GM19023 (cell line): ENCODE measurements around the gene OTOP3.
"Not testable (repeated sequence)": the region's sequence is repeated elsewhere in the genome, so short reads cannot be mapped to it uniquely, and the experiment has no call there.

ENCODE experiments used
- ATAC-seq: cut with Tn5 transposase; IDR thresholded peaks from one replicate; pipeline ENCODE4 v1.9.1; 2021; ENCODE audit warnings: mild to moderate bottlenecking, moderate library complexity; ENCODE audit not compliant: unreplicated experiment

The OTOP3 gene, protein sequence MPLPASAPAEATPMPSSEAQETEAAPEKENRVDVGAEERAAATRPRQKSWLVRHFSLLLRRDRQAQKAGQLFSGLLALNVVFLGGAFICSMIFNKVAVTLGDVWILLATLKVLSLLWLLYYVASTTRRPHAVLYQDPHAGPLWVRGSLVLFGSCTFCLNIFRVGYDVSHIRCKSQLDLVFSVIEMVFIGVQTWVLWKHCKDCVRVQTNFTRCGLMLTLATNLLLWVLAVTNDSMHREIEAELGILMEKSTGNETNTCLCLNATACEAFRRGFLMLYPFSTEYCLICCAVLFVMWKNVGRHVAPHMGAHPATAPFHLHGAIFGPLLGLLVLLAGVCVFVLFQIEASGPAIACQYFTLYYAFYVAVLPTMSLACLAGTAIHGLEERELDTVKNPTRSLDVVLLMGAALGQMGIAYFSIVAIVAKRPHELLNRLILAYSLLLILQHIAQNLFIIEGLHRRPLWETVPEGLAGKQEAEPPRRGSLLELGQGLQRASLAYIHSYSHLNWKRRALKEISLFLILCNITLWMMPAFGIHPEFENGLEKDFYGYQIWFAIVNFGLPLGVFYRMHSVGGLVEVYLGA

DNA sequence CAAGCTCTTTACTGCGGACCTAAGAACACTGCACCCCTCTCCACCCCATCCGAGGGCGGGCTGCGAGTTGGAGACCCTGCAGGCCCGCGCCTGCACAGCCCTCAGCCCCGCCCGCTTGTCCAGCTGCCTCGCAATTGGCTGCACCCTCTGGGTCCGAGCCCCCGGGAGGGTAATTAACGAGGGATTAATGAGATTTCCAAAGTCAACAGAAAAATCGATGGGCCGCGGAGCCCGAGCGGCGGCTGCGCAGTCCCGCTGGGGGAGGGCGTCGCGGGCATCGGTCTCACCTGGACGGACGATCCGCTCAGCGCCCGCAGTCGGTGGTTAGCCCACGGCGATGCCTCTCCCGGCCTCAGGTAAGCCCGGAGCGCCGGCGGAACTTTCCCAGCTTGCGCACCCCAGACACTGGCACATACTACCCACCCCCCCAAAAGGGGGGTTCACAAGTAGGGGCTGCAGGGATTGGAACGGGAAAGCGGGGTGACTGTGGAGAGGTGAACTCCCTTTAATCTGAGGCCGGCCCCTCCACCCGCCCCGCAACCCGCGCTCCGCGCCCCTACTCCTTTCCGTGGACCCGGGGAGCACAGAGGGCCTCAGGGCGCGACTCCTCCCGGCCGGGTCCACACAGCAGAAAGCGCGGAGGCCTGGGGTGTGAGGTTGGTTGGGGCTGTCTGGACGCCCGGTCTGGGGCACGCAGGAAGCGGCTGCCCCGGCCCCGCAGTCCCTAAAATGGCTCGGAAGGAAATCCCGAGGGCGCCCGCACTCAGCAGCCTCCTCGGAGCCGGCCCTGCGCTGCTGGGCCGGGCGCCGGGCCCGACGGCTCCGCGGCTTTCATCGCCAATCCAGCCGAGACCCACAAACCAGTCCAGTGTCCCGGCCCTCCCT, at the start of gene OTOP3:
TSS of gene OTOP3 (plus strand) at position 314 of the 885 bp plus-strand sequence. CDS start at position 338, 24 bp downstream.
- no peak for ATAC-seq

DNA sequence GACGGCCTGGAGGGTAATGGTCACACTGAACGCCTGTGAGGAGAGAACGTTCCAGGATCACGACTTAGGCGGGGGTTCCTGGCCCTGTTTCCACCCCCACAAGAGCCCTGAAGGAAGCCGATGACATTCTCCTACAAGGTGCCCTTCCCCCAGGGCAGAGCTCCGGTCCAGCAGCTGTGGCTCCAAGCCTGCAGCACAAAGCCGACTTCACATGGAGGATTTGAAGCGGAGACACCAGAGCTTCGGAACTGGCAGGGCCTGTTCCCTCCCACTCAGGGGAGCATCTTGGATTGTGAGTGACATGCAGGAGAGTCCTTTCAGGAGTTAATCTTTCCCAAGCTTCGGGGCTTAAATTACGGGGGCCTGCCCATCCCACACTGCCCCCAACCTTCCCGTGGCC, 47.2 kb upstream of the OTOP3 start:
- ATAC-seq = no peak

DNA sequence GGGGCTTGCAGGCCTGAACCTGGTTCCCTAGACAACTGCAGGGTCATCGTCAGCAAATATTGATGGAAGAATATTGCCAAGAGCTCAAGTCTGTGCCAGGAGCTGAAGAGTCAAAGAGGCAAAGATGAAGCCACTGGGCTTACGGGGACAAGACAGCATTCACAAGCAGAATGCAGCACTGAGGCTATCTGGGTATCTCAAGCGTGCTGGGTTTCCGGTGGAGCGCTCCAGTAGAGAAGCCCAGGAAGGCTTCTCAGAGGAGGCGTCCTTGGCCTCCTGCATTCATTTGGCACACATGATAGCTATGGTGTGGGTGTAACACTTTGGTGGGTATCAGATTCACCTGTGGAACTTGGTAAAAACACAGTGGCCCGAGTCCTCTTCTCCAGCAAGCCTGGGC, 45.1 kb upstream of the OTOP3 start:
- no peak for ATAC-seq

DNA sequence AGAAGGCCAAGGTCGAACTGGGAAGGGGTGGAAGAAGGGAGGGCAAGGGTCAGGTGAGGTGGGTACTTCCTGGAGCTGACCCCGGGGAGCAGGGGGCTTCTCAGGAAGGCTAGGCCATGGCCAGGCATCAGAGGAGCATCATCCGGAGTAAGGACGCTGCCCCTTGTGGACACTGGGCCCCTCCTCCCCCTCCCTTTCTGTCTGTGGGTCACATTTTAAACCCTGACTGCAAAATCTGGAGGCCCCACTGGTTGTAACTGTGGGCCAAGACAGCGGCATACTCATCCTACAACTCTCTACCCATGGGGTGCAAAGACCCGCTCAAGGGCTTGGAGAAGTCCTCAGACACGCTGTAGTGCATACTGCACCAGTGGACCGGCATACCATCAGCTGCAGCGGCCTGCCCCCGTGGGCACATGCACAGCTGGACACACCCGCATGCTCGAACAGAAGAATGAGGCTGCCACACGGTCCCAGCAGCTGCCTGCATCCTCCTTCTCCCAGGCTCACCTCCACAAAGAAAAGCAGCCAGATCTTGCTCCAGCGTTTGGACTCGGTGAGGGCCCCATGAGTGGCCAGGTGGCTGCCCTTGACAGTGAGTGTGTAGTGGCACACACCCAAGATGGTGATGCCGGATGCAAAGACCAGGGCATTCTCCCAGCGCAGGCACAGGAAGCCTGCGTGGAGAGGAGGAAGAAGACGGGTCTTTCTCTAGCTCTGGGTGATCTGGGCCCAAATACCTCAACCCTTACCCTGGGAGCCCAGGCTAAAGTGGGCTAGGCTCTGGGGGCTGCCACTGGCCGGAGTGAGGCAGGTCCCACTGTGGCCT, 43.5 kb upstream of the OTOP3 start:
- no peak for ATAC-seq

DNA sequence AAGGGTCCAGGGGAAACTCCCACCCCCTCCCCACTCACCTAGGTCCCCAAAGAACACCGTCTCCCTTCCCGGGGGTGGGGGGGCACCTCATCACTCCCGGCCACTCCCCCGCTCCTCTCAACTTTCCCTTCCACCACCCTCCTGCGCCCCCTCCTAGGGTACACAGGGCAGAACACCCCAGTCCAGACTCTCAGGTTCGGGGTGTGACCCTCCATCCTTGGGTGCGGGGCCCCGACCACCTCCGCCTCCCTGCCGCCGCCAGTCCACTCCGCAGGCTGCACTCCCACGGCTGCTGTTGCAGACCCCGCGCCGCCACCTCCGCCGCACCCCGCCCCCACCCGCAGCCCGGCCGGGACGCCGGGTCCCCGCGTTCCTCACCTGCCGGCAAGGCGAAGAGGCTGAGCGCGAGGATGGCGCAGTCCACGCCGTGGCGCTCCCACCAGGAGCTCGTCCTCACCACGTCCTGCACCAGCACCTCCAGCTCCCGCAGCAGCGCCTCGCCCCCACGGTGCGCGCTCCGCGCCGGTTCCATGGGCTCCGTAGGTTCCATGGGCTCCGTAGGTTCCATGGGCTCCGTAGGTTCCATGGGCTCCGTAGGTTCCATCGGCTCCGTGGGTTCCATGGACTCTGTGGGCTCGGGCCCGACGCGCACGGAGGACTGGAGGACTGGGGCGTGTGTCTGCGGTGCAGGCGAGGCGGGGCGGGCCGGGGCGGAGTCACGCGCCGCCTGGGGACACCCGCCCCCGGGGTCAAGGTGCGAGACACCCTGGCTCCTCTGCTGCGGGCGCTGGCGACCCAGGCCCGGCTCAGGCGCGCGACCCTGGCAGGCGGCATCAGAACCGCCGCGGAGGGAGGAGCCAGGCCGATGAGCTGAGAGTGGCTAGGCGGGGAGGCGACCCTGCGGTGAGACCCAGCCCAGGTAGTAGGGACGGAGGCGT, 42.5 kb upstream of the OTOP3 start, which contains the start of gene FADS6:
TSS of gene FADS6 (minus strand) at position 660 of the 938 bp plus-strand sequence. CDS start at position 622, 38 bp downstream.
- no peak for ATAC-seq

DNA sequence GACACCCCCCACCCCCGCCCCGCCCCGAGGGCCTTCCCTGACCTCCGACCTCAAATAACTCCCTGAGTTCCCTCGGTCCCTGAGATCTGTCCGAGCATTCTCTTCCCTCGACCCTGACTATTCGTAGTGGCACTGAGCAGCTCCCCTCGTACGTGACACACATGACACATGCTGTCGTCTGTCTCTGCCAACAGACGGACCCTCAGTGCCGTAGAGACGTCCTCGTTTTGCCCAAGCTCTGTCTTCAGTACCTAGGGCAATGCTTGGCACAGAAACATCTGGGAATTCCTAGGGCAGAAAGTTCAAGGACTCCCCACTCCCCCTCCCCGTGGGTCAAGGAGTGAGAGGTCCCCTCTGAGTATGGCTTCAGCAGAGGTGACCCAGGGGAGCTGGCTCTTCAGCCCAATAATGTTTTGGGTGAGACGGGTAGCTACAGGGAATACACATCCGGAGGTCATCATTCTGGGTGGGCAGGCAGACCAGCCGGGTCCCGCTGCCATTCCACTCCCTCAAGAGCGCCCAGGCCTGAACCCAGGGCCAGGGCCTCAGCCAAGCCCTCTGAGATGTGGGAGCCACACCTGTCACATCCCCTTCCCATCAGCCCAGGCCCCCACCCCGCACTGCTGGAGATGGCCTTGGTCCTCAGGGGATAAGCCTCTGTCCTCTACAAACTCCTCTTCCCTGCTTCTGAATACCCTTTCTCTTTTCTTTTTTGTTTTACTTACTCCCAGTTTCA, 41.6 kb upstream of the OTOP3 start:
- no peak for ATAC-seq

DNA sequence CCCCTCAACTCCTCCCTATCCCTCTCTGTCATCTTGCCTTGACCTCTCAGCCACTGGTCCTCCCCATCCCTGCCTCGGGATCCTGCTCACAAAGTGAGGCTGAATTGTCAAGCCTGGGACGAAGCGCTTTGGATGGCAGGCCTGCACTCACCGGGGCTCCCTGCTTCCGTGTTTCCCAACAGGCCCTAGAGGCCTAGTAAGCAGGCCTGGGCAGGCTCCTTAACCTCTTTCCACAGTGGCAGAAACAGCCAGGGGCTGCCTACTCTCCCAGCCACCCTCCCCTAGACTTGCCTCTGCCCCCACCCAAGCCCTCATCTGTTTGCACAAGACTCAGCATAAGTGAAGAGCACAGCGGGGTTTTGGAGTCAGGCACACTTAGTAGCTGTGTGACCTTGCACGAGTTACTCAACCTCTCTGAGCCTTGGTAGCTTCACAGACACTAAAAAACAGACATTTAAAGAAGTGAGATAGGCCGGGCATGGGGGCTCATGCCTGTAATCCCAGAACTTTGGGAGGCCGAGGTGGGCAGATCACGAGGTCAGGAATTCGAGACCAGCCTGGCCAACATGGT, 37.2 kb upstream of the OTOP3 start:
- ATAC-seq = no peak

DNA sequence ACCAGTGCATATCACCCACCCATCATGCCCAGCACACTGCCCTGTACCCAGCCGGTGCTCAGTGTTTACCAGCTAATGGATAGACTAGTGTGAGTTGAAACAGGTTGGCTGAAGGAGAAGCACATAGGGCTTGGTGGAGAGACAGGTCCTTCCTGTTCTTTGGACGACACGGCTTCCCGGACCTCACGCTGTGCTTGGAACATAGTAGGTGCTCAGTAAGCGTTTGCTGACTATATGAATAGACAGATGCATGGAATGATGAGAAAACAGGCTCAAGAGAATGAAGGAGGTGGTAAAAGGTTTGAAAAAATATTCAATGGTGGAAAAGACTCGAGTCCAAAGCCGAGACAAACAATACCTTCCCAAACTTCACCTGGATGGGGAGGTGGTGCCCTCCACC, 35.5 kb upstream of the OTOP3 start:
- no peak for ATAC-seq

DNA sequence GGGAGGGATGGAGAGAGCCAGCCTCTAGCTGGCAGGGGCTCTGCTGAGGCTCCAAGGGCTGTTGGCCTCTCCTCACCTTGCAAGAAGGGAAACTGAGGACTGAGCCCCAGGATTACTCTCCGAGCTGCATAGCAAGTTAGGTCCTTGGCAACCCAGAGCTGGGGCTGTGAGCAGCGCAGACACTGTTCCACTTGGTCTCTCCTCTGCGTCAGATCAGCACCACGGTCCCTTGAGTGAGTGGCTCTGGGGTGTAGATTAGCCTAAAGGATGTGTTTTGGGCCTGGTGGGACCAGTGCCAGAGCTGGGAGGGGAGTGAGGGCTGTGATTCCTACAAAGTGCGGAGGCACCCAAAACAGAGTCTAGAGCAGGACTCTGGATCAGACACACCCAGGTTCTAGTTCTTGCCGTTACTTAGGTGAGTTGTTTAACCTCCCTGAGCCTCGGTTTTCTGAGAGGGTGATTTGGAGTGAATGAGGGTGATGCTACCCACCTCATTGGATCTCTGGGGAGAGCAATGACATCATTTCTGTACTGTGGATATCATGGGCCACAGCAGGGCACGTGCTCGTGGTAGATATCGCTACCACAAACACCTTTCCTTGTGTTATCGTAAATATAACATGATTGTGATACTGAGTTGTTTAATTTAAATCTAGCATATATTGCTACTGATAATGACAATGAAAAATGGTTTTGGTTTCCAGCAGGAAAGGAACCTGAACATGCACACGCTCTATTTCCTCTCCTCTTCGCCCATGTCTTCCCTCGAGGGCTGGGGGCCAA, 34.2 kb upstream of the OTOP3 start:
- no peak for ATAC-seq

DNA sequence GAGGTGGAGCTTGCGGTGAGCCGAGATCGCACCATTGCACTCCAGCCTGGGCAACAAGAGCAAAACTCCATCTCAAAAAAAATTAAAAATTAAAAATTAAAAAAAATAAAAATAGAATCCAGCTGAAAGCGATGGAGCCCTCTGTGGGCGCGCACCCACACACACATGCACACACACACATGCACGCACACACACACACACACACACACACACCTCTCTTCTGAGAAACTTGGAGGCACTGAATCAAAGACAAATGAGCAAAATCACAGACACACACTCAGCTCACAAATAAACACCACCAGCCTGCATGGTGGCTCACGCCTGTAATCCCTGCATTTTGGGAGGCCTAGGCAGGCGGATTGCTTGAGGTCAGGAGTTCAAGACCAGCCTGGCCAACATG, 32.7 kb upstream of the OTOP3 start:
- ATAC-seq = no peak

DNA sequence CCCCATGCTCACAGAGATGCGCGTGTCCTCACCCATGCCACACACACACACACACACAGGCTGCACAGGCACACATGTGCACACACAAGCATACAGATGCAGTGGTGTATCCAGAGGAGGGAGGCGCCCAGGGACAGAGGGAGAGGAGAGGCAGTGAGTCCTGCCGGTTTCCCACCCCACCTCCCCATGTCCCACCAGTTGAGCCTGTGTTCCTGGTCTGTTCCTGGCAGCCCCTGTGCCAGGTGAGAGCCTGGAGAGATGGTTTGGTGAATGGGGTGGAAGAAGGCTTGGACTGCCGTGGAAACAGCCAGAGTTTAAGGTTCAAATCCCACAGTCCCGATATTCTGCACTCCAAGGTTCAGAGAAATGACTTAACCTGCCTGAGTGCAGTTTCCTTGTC, 32.0 kb upstream of the OTOP3 start:
- ATAC-seq = no peak

DNA sequence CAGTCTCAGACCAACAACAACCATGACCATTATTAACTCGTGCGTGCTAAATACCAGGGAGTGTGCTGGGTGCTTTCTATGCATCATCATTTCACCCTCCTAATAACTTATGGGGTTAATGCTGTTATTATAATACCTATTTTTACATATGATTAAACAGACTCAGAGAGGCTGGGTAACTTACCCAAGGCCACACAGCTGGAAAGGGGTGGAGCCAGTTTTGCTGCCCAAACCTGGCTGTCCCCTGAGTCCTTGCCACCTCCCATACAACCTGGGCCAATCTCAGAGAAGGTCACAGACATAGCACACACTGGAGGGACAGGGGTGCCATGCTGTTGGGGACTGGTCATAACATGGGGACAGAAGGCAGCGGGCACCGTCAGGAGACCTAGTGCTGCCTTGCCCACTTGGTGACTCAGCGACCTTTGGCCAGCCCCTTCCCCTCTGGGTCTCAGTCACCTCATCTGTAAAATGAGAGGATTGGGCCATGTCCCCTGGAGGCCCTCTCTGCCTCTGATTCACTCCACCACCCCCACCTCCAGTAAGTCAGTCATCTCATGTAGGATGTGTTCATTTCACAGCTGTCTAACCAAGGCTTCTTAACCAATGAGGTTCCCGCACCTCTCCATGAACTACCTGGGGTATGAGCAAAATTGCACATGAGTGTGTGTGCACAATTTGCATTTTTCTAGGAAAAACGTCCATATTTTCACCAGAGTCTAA, 30.9 kb upstream of the OTOP3 start:
- ATAC-seq = no peak

DNA sequence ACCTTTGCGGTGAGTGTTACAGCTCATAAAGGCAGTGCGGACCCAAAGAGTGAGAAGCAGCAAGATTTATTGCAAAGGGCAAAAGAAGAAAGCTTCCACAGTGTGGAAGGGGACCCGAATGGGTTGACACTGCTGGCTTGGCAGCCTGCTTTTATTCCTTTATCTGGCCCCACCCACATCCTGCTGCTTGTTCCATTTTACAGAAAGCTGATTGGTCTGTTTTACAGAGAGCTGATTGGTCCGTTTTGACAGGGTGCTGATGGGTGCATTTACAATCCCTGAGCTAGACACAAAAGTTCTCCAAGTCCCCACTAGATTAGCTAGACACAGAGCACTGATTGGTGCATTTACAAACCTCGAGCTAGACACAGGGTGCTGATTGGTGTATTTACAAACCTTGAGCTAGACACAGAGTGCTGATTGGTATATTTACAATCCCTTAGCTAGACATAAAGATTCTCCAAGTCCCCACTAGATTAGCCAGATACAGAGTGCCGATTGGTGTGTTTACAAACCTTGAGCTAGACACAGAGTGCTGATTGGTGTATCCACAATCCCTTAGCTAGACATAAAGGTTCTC, 29.4 kb upstream of the OTOP3 start:
- not testable (repeated sequence) for ATAC-seq

DNA sequence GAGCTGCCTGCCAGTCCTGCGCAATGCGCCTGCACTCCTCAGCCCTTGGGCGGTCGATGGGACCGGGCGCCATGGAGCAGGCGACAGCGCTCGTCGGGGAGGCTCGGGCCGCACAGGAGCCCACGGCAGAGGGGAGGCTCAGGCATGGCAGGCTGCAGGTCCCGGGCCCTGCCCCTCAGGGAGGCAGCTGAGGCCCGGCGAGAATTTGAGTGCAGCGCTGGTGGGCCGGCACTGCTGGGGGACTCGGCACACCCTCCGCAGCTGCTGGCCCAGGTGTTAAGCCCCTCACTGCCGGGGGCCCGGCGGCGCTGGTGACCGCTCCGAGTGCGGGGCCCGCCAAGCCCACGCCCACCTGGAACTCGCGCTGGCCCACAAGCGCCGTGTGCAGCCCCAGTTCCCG, 28.7 kb upstream of the OTOP3 start:
- no peak for ATAC-seq

DNA sequence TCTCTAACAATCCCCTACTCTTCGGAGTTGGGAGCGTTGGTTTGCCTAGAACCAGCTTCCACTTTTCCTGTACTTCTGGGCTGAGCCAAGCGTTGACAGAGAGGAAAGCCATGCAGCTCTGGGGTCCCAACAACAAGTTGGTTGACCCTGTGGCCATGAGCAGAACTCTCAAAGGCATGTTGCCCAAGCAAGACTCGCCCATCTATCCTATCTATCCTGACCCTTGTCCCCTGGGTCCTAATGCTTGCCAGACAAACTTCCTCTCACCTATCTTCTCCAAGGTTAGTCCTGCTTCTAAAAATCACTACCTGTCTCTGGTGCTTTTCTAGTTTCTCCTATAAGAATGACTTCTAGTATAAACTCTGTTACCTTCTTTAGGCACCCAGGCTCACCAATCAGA, 26.6 kb upstream of the OTOP3 start:
- not testable (repeated sequence) for ATAC-seq

DNA sequence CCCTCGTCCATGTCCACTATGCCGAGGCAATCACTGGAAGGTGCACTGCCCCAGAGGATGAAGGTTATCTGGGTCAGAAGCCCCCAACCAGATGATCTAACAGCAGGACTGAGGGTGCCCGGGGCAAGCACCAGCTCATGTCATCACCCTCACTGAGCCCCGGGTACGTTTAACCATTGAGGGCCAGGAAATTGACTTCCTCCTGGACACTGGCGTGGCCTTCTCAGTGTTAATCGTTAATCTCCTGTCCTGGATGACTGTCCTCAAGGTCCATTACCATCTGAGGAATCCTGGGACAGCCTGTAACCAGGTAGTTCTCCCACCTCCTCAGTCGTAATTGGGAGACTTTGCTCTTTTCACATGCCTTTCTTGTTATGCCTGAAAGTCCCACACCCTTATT, 24.3 kb upstream of the OTOP3 start:
- not testable (repeated sequence) for ATAC-seq
